K562 (cell line): ENCODE results near the gene NRXN3. TPM values are rescaled to one million over a fixed set of nuclear protein-coding genes. Genes with fewer than 3 reads are reported as not detected.

Source experiments
- ATAC-seq: fragments of 200-7000 bp; cut with Tn5 transposase; 3 replicates; pipeline ENCODE4 v1.9.1; 2020; ENCODE audit warnings: moderate library complexity
- BruUV-seq: library from RNA; stranded (reverse); fragments of 400-500 nt; replicated peaks from 2 replicates; lab custom pipeline; 2021; lab: Mats Ljungman, UMichigan
- CTCF ChIA-PET: fragments of 300-600 bp; formaldehyde crosslinking; extraction: SDS; loops from one replicate; lab custom pipeline; 2021; ENCODE audit warnings: low intra/inter-chr PET ratio; lab: Yijun Ruan, JAX
- POLR2A ChIA-PET: fragments of 300-600, 350-650 bp; sonication (Branson Sonifier 250); formaldehyde crosslinking; extraction: SDS; loops from one replicate; lab custom pipeline; 2021; ENCODE audit warnings: antibody characterized with exemption, inconsistent platforms; lab: Yijun Ruan, JAX
- DNase-seq, 4 experiments: peaks; one replicate each; pipeline versions ENCODE4 v3.0.0 to v3.0.0-alpha.2; 2011 to 2018; ENCODE audit warnings: low spot score in 3 of 4, mixed read lengths in 3 of 4; ENCODE audit errors: extremely low read depth in 1 of 4
- FAIRE-seq: peaks from 2 replicates; lab custom pipeline; 2011; peaks lifted over from hg19 to GRCh38; lab: Jason Lieb, UNC
- H2AFZ ChIP-seq: 2 replicates; pipeline ENCODE4 v1.6.0; 2011; ENCODE audit warnings: low read depth, low read length, control low read depth, inconsistent platforms
- H3K27ac ChIP-seq: fragments of 200-600 bp; 3 replicates; pipeline ENCODE4 v1.8.0; 2011; ENCODE audit warnings: low read depth, mild to moderate bottlenecking, control low read depth, inconsistent platforms, low read length, moderate library complexity, mixed read lengths; ENCODE audit errors: extremely low read depth
- H3K27me3 ChIP-seq, 2 experiments: fragments of 300-600 bp in 1 of 2; 2 replicates in 1 of 2; 3 replicates in 1 of 2; pipeline versions ENCODE4 v1.6.0 to v1.8.0; 2011; ENCODE audit warnings: inconsistent platforms in 2 of 2, low read length in 2 of 2, mild to moderate bottlenecking in 1 of 2, mixed read lengths in 1 of 2, moderate library complexity in 1 of 2; ENCODE audit not compliant: control insufficient read depth in 2 of 2, insufficient read depth in 2 of 2
- H3K36me3 ChIP-seq: fragments of 300-600 bp; 3 replicates; pipeline ENCODE4 v1.8.0; 2011; ENCODE audit warnings: mild to moderate bottlenecking, low read length, inconsistent platforms; ENCODE audit not compliant: control insufficient read depth, insufficient read depth
- H3K4me1 ChIP-seq, 2 experiments: fragments of 200-600 bp in 1 of 2; replicated peaks in 1 of 2; 2 replicates in 1 of 2; 3 replicates in 1 of 2; pipeline versions ENCODE4 v1.5.1 to v1.8.0; 2011; ENCODE audit warnings: inconsistent platforms in 2 of 2, low read length in 2 of 2, mild to moderate bottlenecking in 1 of 2, mixed read lengths in 1 of 2, moderate library complexity in 1 of 2; ENCODE audit not compliant: control insufficient read depth in 2 of 2, insufficient read depth in 2 of 2
- H3K4me2 ChIP-seq: 2 replicates; pipeline ENCODE4 v1.6.1; 2011; ENCODE audit warnings: low read length, control low read depth, inconsistent platforms, mixed read lengths; ENCODE audit not compliant: insufficient read depth
- H3K4me3 ChIP-seq: fragments of 200-600 bp; sonication (generic), shearing (Covaris generic); 2 replicates; pipeline ENCODE4 v1.5.1; 2016; ENCODE audit warnings: control low read depth, inconsistent platforms
- H3K79me2 ChIP-seq: fragments of 200-600 bp; 3 replicates; pipeline ENCODE4 v1.8.0; 2011; ENCODE audit warnings: low read length, inconsistent platforms; ENCODE audit not compliant: control insufficient read depth, insufficient read depth
- H3K9ac ChIP-seq, 2 experiments: 2 replicates each; pipeline versions ENCODE4 v1.6.0 to v1.6.1; 2011; ENCODE audit warnings: low read depth in 2 of 2, low read length in 2 of 2, control low read depth in 1 of 2, inconsistent platforms in 1 of 2, mild to moderate bottlenecking in 1 of 2, mixed read lengths in 1 of 2; ENCODE audit not compliant: insufficient read depth in 1 of 2
- H3K9me1 ChIP-seq: one replicate; pipeline ENCODE4 v1.6.0; 2011; ENCODE audit warnings: inconsistent platforms, mild to moderate bottlenecking, low read length, moderate library complexity; ENCODE audit not compliant: control insufficient read depth, insufficient read depth
- H3K9me3 ChIP-seq: replicated peaks from 2 replicates; pipeline ENCODE4 v1.5.1; 2011; ENCODE audit warnings: low read depth, low read length, inconsistent platforms; ENCODE audit not compliant: control insufficient read depth, insufficient read depth
- H4K20me1 ChIP-seq: replicated peaks from 2 replicates; pipeline ENCODE4 v1.6.1; 2011; ENCODE audit warnings: low read length, inconsistent platforms, mixed read lengths; ENCODE audit not compliant: control insufficient read depth, insufficient read depth
- ETV6 ChIP-seq, 3 experiments: fragments of 150-350 bp in 1 of 3; sonication (generic) in 1 of 3; formaldehyde crosslinking in 1 of 3; IDR thresholded peaks; 2 replicates each; pipeline versions ENCODE4 v1.6.1 to v1.8.0; 2014 to 2022; ENCODE audit warnings: borderline replicate concordance in 2 of 3, low read depth in 2 of 3, antibody characterized with exemption in 1 of 3, low read length in 1 of 3, mild to moderate bottlenecking in 1 of 3, missing genetic modification reagents in 1 of 3
- TEAD2 ChIP-seq: fragments of 450-650 bp; IDR thresholded peaks from 2 replicates; pipeline ENCODE4 v1.6.1; 2016; ENCODE audit warnings: missing genetic modification characterization, control low read depth, missing compliant biosample characterization
- ZKSCAN1 ChIP-seq: fragments of 150-350 bp; IDR thresholded peaks from 2 replicates; pipeline ENCODE4 v1.6.1; 2016; ENCODE audit warnings: low read depth, low read length
- WGBS: fragments of 100-300 bp; shearing (Covaris generic); methylation state at CpG from one replicate; pipeline ENCODE4 v1.1.6; 2016; ENCODE audit warnings: low coverage, mixed read lengths; ENCODE audit not compliant: insufficient coverage; ENCODE audit errors: missing lambda C conversion rate; 5-methylcytosine and 5-hydroxymethylcytosine counted together
- in situ Hi-C: fragments of 300-500 bp; cut with MboI; formaldehyde crosslinking; loops from 4 replicates; pipeline ENCODE4 v1.15.0; 2018; ENCODE audit warnings: inconsistent platforms, mixed read lengths
- intact Hi-C: fragments of 100-400 bp; cut with micrococcal nuclease; formaldehyde crosslinking; loops from 2 replicates; pipeline ENCODE4 v1.14.2; 2022
- polyA plus RNA-seq, 8 experiments: library from polyadenylated mRNA; depleted of rRNA in 4 of 8; stranded (reverse) in 5 of 8; unstranded in 3 of 8; fragments of >200 nt; fragmentation: Nextera tagmentation in 2 of 8; fragmentation: Illumina TruSeq in 1 of 8; extraction: Ambion mirVana in 2 of 8; extraction: Trizol in 1 of 8; gene quantifications; 2 replicates each; pipeline versions ENCODE4 v1.2.1 to v1.2.3, GENCODE V29; 2011 to 2014; ENCODE audit warnings: inconsistent platforms in 1 of 8, missing spikeins in 1 of 8
- total RNA-seq, 7 experiments: library from RNA; depleted of rRNA in 6 of 7; stranded (reverse); fragments of >200 nt in 6 of 7; fragmentation: Illumina TruSeq in 2 of 7; extraction: Trizol in 2 of 7; gene quantifications; 2 replicates each; pipeline versions ENCODE4 v1.2.1 to v1.2.3, GENCODE V29; 2011 to 2021; ENCODE audit warnings: low replicate concordance in 1 of 7
- TF ChIP-seq, protein P1 (sequence below): fragments of 250-450 bp; sonication (Bioruptor Pico); IDR thresholded peaks from 2 replicates; pipeline ENCODE4 v1.4.0; 2020; ENCODE audit warnings: mild to moderate bottlenecking

The NRXN3 gene
- total and polyA plus RNA-seq, 9 of the 15 experiments (the other 6 are each of a cell fraction or from before 2014, with no cell fraction given), result 0.09 TPM; not detected in 8

DNA sequence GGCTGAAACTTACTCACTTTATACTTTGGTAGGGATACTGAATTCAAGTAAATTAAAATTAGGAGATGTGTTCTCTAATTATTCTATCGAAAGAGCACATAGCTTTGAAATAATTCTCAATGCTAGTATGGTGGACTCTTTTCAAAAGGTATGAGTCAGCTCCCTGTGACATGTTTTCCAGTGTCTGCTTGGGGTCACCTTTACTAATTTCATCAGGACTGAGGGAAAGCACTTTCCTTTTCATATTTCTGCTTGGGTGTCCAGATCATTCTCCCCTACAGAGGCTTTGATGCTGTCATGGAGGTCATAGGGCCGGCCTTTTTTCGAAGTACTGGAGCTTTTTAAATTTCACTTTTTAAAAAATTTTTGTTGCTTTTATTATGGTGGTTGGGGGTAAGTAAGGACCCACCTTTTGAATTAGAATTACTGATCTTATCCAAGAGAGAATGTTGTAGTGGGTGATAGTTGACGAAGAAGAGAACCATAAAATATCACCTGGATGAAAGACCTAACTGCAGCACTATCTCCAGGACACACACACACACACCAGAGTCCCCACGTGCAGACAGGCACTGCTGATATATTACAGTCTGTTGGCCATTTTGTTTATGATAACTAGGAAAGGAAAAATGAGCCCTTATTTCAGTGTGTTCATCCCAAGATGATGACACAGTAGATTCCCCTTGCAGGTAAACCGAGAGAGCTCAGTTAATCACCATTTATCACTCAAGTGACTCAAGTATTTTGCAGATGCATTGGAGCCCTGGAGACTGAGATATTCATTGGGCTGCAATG lies 1482.5 kb downstream of the NRXN3 start:
- CTCF ChIA-PET, result no interaction called here
- H3K9me3 ChIP-seq, result no peaks in the 10 kb centered on the region
- H3K4me1 ChIP-seq, result no peaks in the 10 kb centered on the region
- no peaks in the 10 kb centered on the region for H3K27me3 ChIP-seq
- H3K36me3 ChIP-seq, result no peaks in the 10 kb centered on the region
- in situ Hi-C loops, result no loop called here
- no peaks in the 10 kb centered on the region for H4K20me1 ChIP-seq
- TF ChIP-seq, protein P1, sequence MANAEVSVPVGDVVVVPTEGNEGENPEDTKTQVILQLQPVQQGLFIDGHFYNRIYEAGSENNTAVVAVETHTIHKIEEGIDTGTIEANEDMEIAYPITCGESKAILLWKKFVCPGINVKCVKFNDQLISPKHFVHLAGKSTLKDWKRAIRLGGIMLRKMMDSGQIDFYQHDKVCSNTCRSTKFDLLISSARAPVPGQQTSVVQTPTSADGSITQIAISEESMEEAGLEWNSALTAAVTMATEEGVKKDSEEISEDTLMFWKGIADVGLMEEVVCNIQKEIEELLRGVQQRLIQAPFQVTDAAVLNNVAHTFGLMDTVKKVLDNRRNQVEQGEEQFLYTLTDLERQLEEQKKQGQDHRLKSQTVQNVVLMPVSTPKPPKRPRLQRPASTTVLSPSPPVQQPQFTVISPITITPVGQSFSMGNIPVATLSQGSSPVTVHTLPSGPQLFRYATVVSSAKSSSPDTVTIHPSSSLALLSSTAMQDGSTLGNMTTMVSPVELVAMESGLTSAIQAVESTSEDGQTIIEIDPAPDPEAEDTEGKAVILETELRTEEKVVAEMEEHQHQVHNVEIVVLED, result no peak
- TF ChIP-seq TEAD2 (tag) (no peak), ETV6 (IDR thresholded peaks at IDR 0.05; ENCODE audit: borderline replicate concordance in 1 of 2, low read depth in 2 of 2, low read length in 1 of 2) (no peak), ETV6 (CRISPR knock-in tag; IDR thresholded peaks at IDR 0.05; ENCODE audit: borderline replicate concordance) (no peak), ZKSCAN1 (no peak)
- H3K27ac ChIP-seq, result no peak overlapping the region
- no peak overlapping the region for H3K9ac ChIP-seq
- no peaks in the 10 kb centered on the region for H3K79me2 ChIP-seq
- no peak for DNase-seq
- no TSS peak for BruUV-seq
- no peak overlapping the region for H2AFZ ChIP-seq
- no peak for FAIRE-seq
- ATAC-seq, result no peak
- POLR2A ChIA-PET, result no interaction called here
- WGBS, result 0% methylated on average over 6 of the region's 6 CpGs
- H3K4me3 ChIP-seq, result no peak overlapping the region
- intact Hi-C loops, result no loop called here
- no peaks in the 10 kb centered on the region for H3K9me1 ChIP-seq
- no peak overlapping the region for H3K4me2 ChIP-seq
